HEK293T (cell line): ENCODE measurements around the gene APOLD1.

Experiments
- BHLHE40 ChIP-seq: fragments of 450-650 bp; IDR thresholded peaks from 2 replicates; pipeline ENCODE4 v1.6.1; 2016; ENCODE audit warnings: mild to moderate bottlenecking, moderate library complexity, borderline replicate concordance
- ELF4 ChIP-seq: fragments of 450-650 bp; IDR thresholded peaks from 2 replicates; pipeline ENCODE4 v1.6.1; 2017; ENCODE audit warnings: antibody characterized with exemption
- FOXM1 ChIP-seq: fragments of 450-650 bp; IDR thresholded peaks from 2 replicates; pipeline ENCODE4 v1.6.1; 2017; ENCODE audit warnings: mild to moderate bottlenecking, borderline replicate concordance
- HDGF ChIP-seq: fragments of 450-650 bp; IDR thresholded peaks from 2 replicates; pipeline ENCODE4 v1.6.1; 2017; ENCODE audit warnings: antibody characterized with exemption, borderline replicate concordance
- NFRKB ChIP-seq: fragments of 450-650 bp; IDR thresholded peaks from 2 replicates; pipeline ENCODE4 v1.6.1; 2016; ENCODE audit warnings: mild to moderate bottlenecking, moderate library complexity
- SP1 ChIP-seq: fragments of 450-650 bp; IDR thresholded peaks from 2 replicates; pipeline ENCODE4 v1.6.1; 2017

GRCh38 chr12:12837025-12837812 lies 51.8 kb downstream of the APOLD1 start:
- no peak for TF ChIP-seq BHLHE40
- TF ChIP-seq NFRKB: no peak
- TF ChIP-seq HDGF: no peak
- TF ChIP-seq ELF4: no peak
- TF ChIP-seq SP1: no peak
- TF ChIP-seq FOXM1: no peak
